Left lobe of liver (tissue), 2 donors: ENCODE results near the gene PER1. TPM values are rescaled to one million over a fixed set of nuclear protein-coding genes. Genes with fewer than 3 reads are reported as not detected.

Experiments used
- ATAC-seq: fragments of 200-7000 bp; cut with Tn5 transposase; one replicate; pipeline ENCODE4 v1.9.1; 2020; ENCODE audit warnings: mild to moderate bottlenecking, moderate library complexity
- DNase-seq: peaks from one replicate; pipeline ENCODE4 v3.0.0-alpha.2; 2020; ENCODE audit warnings: low spot score
- total RNA-seq: library from RNA; stranded (reverse); gene quantifications from one replicate; pipeline ENCODE4 v1.2.1, GENCODE V29; 2021
- donor health status: DM: no; HTN: no; CAD: no; lungs with moderate emphysema.
- donor health status: DM: no; HTN: yes; CAD: no.

Gene PER1
- total RNA-seq, 1 donor from 2014 or later: 108 TPM

- DNase-seq (no peak), ATAC-seq (no peak)
Observed at GRCh38 chr17:8142887-8143580, 9.2 kb downstream of the PER1 start.

DNA sequence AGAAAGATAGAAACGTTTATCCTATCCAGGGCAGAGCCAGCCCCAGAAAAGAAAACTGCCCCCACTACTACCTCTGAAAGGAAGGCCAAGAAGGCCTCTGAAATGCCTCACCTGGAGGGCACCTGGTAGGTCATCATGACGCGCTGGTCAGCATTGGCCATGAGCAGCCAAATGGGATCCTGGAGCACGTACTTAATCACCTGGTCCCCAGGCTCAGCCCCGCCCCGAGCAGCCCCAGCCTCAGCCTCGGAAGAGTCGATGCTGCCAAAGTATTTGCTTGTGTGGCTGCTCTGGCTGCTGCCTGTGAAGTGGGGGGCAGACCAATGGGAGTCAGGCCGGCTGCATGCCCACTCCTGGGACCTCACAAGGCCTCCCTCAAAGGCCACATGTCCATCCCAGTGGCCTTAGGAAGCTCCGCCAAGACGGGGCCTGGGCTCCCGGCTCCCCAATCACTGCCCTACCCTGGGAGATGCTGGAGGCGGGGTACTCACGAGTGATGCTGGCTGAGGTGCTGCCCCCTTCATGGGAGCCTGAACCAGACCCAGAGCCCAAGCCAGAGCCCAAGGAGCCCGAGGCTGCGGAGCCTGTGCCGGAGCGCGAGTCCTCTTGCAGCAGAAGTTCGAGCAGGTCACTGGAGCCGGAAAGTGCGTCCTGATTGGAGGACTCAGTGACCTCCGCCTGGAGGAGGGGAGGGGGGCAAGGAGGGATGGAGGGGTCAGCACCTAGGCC, 9.9 kb downstream of the PER1 start:
- DNase-seq (no peak), ATAC-seq (no peak)

DNA sequence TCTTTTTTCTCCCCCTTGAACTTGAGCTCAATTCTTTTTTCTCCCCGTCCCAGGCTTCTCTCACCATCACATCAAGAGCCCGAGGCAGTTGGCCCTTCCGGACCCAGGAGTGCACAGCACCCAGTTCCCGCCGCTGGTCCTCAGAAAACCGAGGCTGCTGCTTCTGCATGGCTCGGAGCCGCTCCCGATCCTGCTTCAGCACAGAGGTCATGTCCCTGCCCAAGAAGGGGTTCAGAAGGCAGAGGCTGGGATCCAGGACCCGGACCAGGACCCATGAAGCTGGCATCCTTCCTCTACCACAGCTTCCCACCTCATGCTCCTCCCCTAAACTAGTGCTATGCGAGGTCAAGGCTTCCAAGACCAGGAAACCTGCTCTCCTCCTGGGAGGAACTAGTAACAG, 10.5 kb downstream of the PER1 start:
- DNase-seq: no peak

GRCh38 chr17:8141045-8141444, 11.2 kb downstream of the PER1 start:
- peak; percentile 42 for DNase-seq
- no peak for ATAC-seq

More for the DNA sequence above, 10.5 kb downstream of the PER1 start:
- no peak for ATAC-seq

DNA sequence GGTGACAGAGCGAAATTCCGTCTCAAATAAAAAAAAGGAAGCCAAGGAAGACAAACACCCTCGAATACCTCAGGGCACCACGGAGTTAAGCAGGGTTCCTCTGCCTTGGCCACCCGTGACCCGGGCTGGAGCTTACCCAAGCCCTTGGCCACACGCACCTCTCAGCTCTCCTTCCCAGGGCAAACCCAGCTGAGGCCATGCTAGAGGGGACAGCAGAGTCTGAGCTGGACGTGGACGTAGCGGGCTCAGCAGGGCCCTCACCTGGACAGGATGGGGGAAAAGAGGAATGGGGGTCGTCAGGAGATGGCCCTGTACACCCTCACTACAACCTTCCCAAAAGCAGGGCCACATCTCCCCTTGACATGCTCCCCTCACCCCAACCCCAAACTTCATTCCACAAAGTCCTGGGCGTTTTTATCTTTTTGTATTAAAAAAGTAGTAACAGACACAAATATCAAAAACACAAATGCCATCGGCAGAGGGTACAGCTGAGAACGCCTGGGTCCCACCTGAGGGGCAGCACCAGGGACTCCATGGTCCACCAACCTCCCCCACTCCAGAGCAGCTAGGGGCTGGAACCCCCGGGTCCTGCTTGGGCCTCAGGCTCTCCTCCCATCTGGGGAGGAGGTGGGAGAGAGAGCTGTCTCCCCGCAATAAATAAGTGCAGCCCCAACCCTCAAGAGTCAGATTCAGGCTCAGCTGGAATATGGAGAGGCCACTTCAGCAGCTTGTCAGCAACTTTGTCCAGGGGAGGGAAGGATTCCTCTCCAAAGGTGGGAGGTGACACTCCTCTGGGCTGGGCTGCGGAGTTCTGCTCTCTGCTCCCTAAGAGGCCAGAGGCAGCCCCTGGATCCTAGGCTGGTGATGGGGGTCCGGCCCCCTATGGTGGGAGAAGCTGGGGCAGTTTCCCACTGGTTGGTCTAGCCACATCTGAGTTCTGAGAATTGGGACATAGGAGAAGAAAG, 11.9 kb downstream of the PER1 start:
- DNase-seq: peak; percentile 45

GRCh38 chr17:8138672-8139371, 13.4 kb downstream of the PER1 start:
- peak; percentile 87 for DNase-seq
- peak; percentile 80 for ATAC-seq

More for the DNA sequence above, 11.9 kb downstream of the PER1 start:
- ATAC-seq: no peak

GRCh38 chr17:8138374-8138671, 13.9 kb downstream of the PER1 start:
- DNase-seq: no peak
- ATAC-seq: no peak

- no peak for DNase-seq
Observed at GRCh38 chr17:8137645-8138373, 14.4 kb downstream of the PER1 start.

GRCh38 chr17:8133941-8134340, 18.3 kb downstream of the PER1 start:
- DNase-seq: no peak

More at GRCh38 chr17:8137645-8138373, 14.4 kb downstream of the PER1 start:
- ATAC-seq: no peak

GRCh38 chr17:8133399-8133798, 18.8 kb downstream of the PER1 start:
- ATAC-seq (no peak), DNase-seq (no peak)

More at GRCh38 chr17:8133941-8134340, 18.3 kb downstream of the PER1 start:
- no peak for ATAC-seq

DNA sequence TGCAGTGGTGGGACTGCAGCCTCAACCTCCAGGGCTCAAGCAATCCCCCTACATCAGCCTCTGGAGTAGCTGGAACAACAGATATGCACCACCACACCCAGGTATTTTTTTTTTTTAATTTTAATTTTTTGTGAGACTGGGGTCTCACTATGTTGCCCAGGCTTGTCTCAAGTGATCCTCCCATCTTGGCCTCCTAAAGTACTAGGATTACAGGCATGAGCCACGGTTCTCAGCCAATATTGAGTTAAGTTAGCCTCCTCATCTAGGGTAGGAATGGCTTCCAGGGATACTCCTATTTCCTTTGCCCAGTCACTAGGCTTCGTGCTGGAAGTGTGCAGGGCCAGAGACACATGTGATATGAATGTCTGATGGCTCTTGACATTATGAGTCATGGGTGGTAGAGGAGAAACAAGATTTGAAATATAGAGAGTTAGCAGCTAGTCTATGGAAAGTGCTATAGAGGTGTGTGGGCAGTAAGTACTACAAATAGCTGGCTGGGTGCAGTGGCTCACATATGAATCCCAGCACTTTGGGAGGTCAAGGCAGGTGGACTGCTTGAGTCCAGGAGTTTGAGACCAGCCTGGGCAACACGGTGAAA, 20.3 kb downstream of the PER1 start:
- ATAC-seq (no peak), DNase-seq (no peak)

GRCh38 chr17:8128125-8128784, 23.9 kb downstream of the PER1 start:
- ATAC-seq (no peak), DNase-seq (no peak)

DNA sequence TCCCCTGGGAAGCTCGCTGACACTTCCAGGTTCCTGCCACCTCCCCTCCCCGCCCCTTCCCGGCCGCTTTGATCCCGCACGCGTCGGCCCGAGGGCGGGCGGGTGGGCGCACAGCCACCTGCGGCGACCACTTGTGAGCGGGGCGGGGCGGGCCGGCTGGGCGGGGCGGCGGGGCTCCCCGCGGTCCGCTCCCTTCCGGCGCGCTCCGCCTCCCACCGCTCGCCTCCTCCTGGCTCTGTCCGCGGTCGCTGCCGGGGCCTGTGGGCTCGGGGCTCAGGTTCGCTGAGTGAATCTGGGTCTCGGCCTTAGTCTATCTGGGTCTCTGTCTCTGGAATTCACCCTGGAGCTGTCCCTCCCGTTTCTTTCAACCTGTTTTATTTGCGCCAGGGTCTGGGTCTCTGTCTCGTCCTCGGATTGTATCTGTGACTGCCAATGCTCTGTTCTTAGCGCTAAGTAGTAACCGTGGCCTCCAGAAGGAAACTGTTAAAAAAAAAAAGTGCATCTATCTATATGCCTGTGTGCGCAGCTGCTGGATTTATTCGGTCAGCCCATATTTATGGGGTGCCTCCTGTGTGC, 25.6 kb downstream of the PER1 start:
- peak; percentile 54 for ATAC-seq
- DNase-seq: no peak

DNA sequence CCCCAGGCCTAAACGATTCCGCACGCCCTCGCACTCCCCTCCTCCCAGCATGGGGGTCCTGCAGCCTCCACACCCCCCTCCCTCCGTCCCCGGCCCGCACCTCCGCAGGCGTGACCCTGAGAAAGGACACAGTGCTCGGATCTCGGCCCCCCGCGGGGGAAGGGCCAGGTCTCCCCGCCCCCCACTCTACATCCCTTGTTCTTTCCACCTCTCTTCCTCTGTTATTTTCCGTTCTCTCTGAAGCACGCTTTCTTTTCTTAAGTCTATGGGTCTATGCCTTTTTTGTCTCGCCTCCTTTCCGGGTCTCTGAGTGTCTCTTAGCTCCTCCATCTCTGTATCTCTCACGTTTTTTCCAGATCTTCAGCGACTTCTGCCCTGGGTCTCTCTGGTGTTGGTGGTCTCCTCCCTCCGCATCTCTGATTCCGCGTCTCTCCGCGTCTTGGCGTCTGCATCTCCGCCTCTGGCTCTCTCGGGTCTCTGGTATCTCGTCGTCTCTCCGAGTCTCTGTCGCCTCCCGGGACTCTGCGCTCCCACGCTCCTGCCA, 26.2 kb downstream of the PER1 start:
- DNase-seq (no peak), ATAC-seq (peak; percentile 8)

DNA sequence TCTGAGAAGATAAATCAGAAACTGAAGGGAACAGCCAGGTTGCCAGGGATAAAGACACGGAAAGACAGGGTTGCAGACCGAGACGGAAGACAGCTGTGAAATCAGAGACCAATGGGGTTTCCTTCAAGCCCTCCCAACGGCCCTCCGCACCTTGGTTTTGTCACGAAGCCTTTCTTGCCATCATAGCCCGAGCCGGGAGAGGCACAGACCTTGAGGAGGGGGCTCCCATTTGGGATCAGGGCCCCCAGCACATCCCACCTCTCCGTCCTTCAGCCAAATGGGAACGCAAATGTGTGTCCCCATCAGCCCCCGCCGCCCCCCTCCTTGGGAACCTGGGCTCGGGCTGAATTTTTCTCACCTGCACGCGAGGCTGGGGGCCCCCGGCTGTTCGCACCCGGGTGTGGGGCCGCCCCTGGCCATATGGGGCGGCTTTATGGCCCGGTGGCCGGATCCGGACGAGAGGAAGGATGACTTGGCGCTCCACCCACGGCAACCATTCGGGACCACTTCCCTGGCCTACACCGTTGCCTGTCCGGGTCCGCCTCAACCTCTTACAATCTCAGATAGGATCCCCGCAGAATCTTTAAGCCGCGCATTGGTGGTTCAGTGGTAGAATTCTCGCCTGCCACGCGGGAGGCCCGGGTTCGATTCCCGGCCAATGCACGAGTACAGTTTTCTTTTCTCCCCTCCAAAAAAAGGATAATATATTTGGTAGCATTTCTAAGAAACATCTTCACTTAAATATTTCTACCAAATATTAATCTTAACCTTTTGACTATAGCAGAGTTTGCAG, 26.9 kb downstream of the PER1 start:
- peak; percentile 80 for DNase-seq
- peak; percentile 59 for ATAC-seq

GRCh38 chr17:8124350-8125153, 27.7 kb downstream of the PER1 start:
- ATAC-seq (no peak), DNase-seq (no peak)
